ENCODE data around the gene RHCG. TPM values are rescaled to one million over a fixed set of nuclear protein-coding genes. Genes with fewer than 3 reads are reported as not detected.

RHCG gene
- total RNA-seq, 1 donor from 2014 or later, result 247 TPM

GRCh38 chr15:89433686-89434085, 62.7 kb downstream of the RHCG start:
- Histone ChIP-seq H3K27me3 (ENCODE audit: control insufficient read depth, insufficient read depth, low read length) (peaks cover 5% of the 10 kb centered on the region), H3K4me3 (ENCODE audit: low read depth, low read length) (no peak overlapping the region), H3K36me3 (ENCODE audit: control insufficient read depth, insufficient read depth, low read length) (no peaks in the 10 kb centered on the region)
- TF ChIP-seq CTCF (IDR thresholded peaks at IDR 0.05; ENCODE audit: insufficient read depth, low read length, severe bottlenecking), result no peak
- FAIRE-seq, result no peak
- no peak for DNase-seq (ENCODE audit: low read depth)

- FAIRE-seq (no peak), DNase-seq (ENCODE audit: low read depth) (peak; percentile 57)
- Histone ChIP-seq H3K27me3 (ENCODE audit: control insufficient read depth, insufficient read depth, low read length) (peaks cover 5% of the 10 kb centered on the region), H3K36me3 (ENCODE audit: control insufficient read depth, insufficient read depth, low read length) (no peaks in the 10 kb centered on the region), H3K4me3 (ENCODE audit: low read depth, low read length) (peak overlapping the region; percentile 24)
- peak; percentile 99 for TF ChIP-seq CTCF (IDR thresholded peaks at IDR 0.05; ENCODE audit: insufficient read depth, low read length, severe bottlenecking)
Observed at GRCh38 chr15:89430530-89431341, 65.6 kb downstream of the RHCG start.

- no peak for DNase-seq (ENCODE audit: low read depth)
- no peak for FAIRE-seq
- TF ChIP-seq CTCF (IDR thresholded peaks at IDR 0.05; ENCODE audit: insufficient read depth, low read length, severe bottlenecking), result no peak
- Histone ChIP-seq H3K36me3 (ENCODE audit: control insufficient read depth, insufficient read depth, low read length) (no peaks in the 10 kb centered on the region), H3K27me3 (ENCODE audit: control insufficient read depth, insufficient read depth, low read length) (peaks cover 5% of the 10 kb centered on the region), H3K4me3 (ENCODE audit: low read depth, low read length) (no peak overlapping the region)
Observed at GRCh38 chr15:89429986-89430385, 66.4 kb downstream of the RHCG start.

GRCh38 chr15:89429023-89429422, 67.4 kb downstream of the RHCG start:
- no peak for TF ChIP-seq CTCF (IDR thresholded peaks at IDR 0.05; ENCODE audit: insufficient read depth, low read length, severe bottlenecking)

GRCh38 chr15:89428246-89428645, 68.1 kb downstream of the RHCG start:
- Histone ChIP-seq H3K36me3 (ENCODE audit: control insufficient read depth, insufficient read depth, low read length) (no peaks in the 10 kb centered on the region), H3K4me3 (ENCODE audit: low read depth, low read length) (no peak overlapping the region), H3K27me3 (ENCODE audit: control insufficient read depth, insufficient read depth, low read length) (no peaks in the 10 kb centered on the region)
- FAIRE-seq (no peak), DNase-seq (ENCODE audit: low read depth) (no peak)
- TF ChIP-seq CTCF (IDR thresholded peaks at IDR 0.05; ENCODE audit: insufficient read depth, low read length, severe bottlenecking), result no peak

More at GRCh38 chr15:89429023-89429422, 67.4 kb downstream of the RHCG start:
- Histone ChIP-seq H3K27me3 (ENCODE audit: control insufficient read depth, insufficient read depth, low read length) (peaks cover 2% of the 10 kb centered on the region), H3K36me3 (ENCODE audit: control insufficient read depth, insufficient read depth, low read length) (no peaks in the 10 kb centered on the region), H3K4me3 (ENCODE audit: low read depth, low read length) (no peak overlapping the region)
- no peak for FAIRE-seq
- DNase-seq (ENCODE audit: low read depth), result peak; percentile 19

Data from bronchial epithelial cell (primary cell).